Activated T-cell treated with anti-CD3 and anti-CD28 coated beads, Interleukin-2, amount 50 U/mL, for 4 hours (primary cell): ENCODE data around the gene KDELR3. TPM values are rescaled to one million over a fixed set of nuclear protein-coding genes. Genes with fewer than 3 reads are reported as not detected.

ENCODE experiments used
- ATAC-seq, 2 donors: fragments of 200-7000 bp; cut with Tn5 transposase; one replicate each; pipeline ENCODE4 v1.10.0; 2021
- DNase-seq: peaks from one replicate; pipeline ENCODE4 v3.0.0-alpha.2; 2020
- H3K27me3 Mint-ChIP-seq: one replicate; pipeline ENCODE4 v1.8.0; 2021; ENCODE audit warnings: low read depth, mixed read lengths
- H3K36me3 Mint-ChIP-seq: one replicate; pipeline ENCODE4 v1.8.0; 2022; ENCODE audit warnings: mixed read lengths; ENCODE audit not compliant: insufficient read depth
- H3K4me1 Mint-ChIP-seq: one replicate; pipeline ENCODE4 v1.8.0; 2021; ENCODE audit warnings: low read depth, mixed read lengths
- H3K4me3 Mint-ChIP-seq: one replicate; pipeline ENCODE4 v1.8.0; 2021; ENCODE audit warnings: mild to moderate bottlenecking, moderate library complexity, mixed read lengths
- H3K9me3 Mint-ChIP-seq: one replicate; pipeline ENCODE4 v1.8.0; 2021; ENCODE audit warnings: mixed read lengths
- total RNA-seq, 3 donors: library from RNA; stranded (reverse); gene quantifications; one replicate each; pipeline ENCODE4 v1.2.1, GENCODE V29; 2021

KDELR3 gene
- total RNA-seq, 3 donors from 2014 or later: 0.21 to 0.35 TPM; not detected in 1

GRCh38 chr22:38491707-38492348 is 23.9 kb downstream of the KDELR3 start:
- Mint-ChIP-seq H3K36me3 (peaks cover 61% of the 10 kb centered on the region), H3K4me3 (no peak overlapping the region), H3K9me3 (no peaks in the 10 kb centered on the region), H3K4me1 (peaks cover 48% of the 10 kb centered on the region), H3K27me3 (no peaks in the 10 kb centered on the region)
- ATAC-seq: no peak
- DNase-seq: no peak

- Mint-ChIP-seq H3K9me3 (no peaks in the 10 kb centered on the region), H3K4me1 (peaks cover 48% of the 10 kb centered on the region), H3K4me3 (no peak overlapping the region)
Observed at GRCh38 chr22:38494498-38494897, 26.6 kb downstream of the KDELR3 start.

GRCh38 chr22:38494939-38495338 is 27.0 kb downstream of the KDELR3 start:
- no peak for DNase-seq
- Mint-ChIP-seq H3K4me1 (peaks cover 45% of the 10 kb centered on the region), H3K36me3 (peaks cover 61% of the 10 kb centered on the region), H3K9me3 (no peaks in the 10 kb centered on the region), H3K4me3 (no peak overlapping the region), H3K27me3 (no peaks in the 10 kb centered on the region)
- no peak for ATAC-seq

More at GRCh38 chr22:38494498-38494897, 26.6 kb downstream of the KDELR3 start:
- DNase-seq (no peak), ATAC-seq (no peak)
- peaks cover 63% of the 10 kb centered on the region for H3K36me3 Mint-ChIP-seq
- H3K27me3 Mint-ChIP-seq: no peaks in the 10 kb centered on the region

GRCh38 chr22:38497869-38498268 is 30.0 kb downstream of the KDELR3 start:
- ATAC-seq (peak; percentile 73 to 78), DNase-seq (no peak)
- Mint-ChIP-seq H3K9me3 (no peaks in the 10 kb centered on the region), H3K36me3 (peaks cover 64% of the 10 kb centered on the region), H3K27me3 (no peaks in the 10 kb centered on the region), H3K4me1 (peaks cover 56% of the 10 kb centered on the region), H3K4me3 (no peak overlapping the region)

GRCh38 chr22:38501797-38502672 is 34.1 kb downstream of the KDELR3 start:
- no peak for ATAC-seq
- H3K27me3 Mint-ChIP-seq: no peaks in the 10 kb centered on the region
- peak overlapping the region; percentile 99 for H3K4me3 Mint-ChIP-seq
- H3K9me3 Mint-ChIP-seq: no peaks in the 10 kb centered on the region
- peaks cover 62% of the 10 kb centered on the region for H3K4me1 Mint-ChIP-seq
- peaks cover 59% of the 10 kb centered on the region for H3K36me3 Mint-ChIP-seq
- no peak for DNase-seq

- H3K27me3 Mint-ChIP-seq: no peaks in the 10 kb centered on the region
- H3K9me3 Mint-ChIP-seq: no peaks in the 10 kb centered on the region
- H3K4me3 Mint-ChIP-seq: peak overlapping the region; percentile 99
- ATAC-seq: no peak
- peaks cover 54% of the 10 kb centered on the region for H3K36me3 Mint-ChIP-seq
- no peak for DNase-seq
- peaks cover 61% of the 10 kb centered on the region for H3K4me1 Mint-ChIP-seq
Observed at GRCh38 chr22:38503021-38503420, 35.1 kb downstream of the KDELR3 start.

- H3K4me1 Mint-ChIP-seq: peaks cover 54% of the 10 kb centered on the region
- H3K36me3 Mint-ChIP-seq: peaks cover 40% of the 10 kb centered on the region
- no peaks in the 10 kb centered on the region for H3K27me3 Mint-ChIP-seq
- no peaks in the 10 kb centered on the region for H3K9me3 Mint-ChIP-seq
- ATAC-seq (no peak), DNase-seq (peak; percentile 41)
- peak overlapping the region; percentile 99 for H3K4me3 Mint-ChIP-seq
Observed at GRCh38 chr22:38504731-38505540, 37.0 kb downstream of the KDELR3 start.

GRCh38 chr22:38505541-38506117 is 37.7 kb downstream of the KDELR3 start:
- peak; percentile 34 to 40 for ATAC-seq
- peaks cover 38% of the 10 kb centered on the region for H3K36me3 Mint-ChIP-seq
- peaks cover 51% of the 10 kb centered on the region for H3K4me1 Mint-ChIP-seq
- DNase-seq: peak; percentile 47
- peak overlapping the region; percentile 99 for H3K4me3 Mint-ChIP-seq
- H3K9me3 Mint-ChIP-seq: no peaks in the 10 kb centered on the region
- no peaks in the 10 kb centered on the region for H3K27me3 Mint-ChIP-seq

- DNase-seq (peak; percentile 92), ATAC-seq (peak; percentile 85 to 89)
- H3K27me3 Mint-ChIP-seq: no peaks in the 10 kb centered on the region
- peaks cover 46% of the 10 kb centered on the region for H3K4me1 Mint-ChIP-seq
- H3K4me3 Mint-ChIP-seq: peak within 1 kb of the TSS; percentile 99
- peaks cover 32% of the 10 kb centered on the region for H3K36me3 Mint-ChIP-seq
- no peaks in the 10 kb centered on the region for H3K9me3 Mint-ChIP-seq
Observed at GRCh38 chr22:38506118-38506962, 38.4 kb downstream of the KDELR3 start, which contains the start of gene DDX17. Gene DDX17 (minus strand): TSS chr22:38506311.

- Mint-ChIP-seq H3K27me3 (no peaks in the 10 kb centered on the region), H3K4me1 (peaks cover 14% of the 10 kb centered on the region), H3K9me3 (no peaks in the 10 kb centered on the region), H3K36me3 (no peaks in the 10 kb centered on the region), H3K4me3 (no peak overlapping the region)
- ATAC-seq: no peak
- DNase-seq: no peak
Observed at GRCh38 chr22:38510416-38510970, 42.6 kb downstream of the KDELR3 start.

GRCh38 chr22:38513063-38513462 is 45.2 kb downstream of the KDELR3 start:
- no peaks in the 10 kb centered on the region for H3K27me3 Mint-ChIP-seq

GRCh38 chr22:38518620-38519019 is 50.7 kb downstream of the KDELR3 start:
- no peaks in the 10 kb centered on the region for H3K9me3 Mint-ChIP-seq
- H3K36me3 Mint-ChIP-seq: no peaks in the 10 kb centered on the region
- no peaks in the 10 kb centered on the region for H3K4me1 Mint-ChIP-seq
- no peaks in the 10 kb centered on the region for H3K27me3 Mint-ChIP-seq
- DNase-seq (no peak), ATAC-seq (no peak)
- no peak overlapping the region for H3K4me3 Mint-ChIP-seq

More at GRCh38 chr22:38513063-38513462, 45.2 kb downstream of the KDELR3 start:
- ATAC-seq: peak; percentile 67 to 69
- H3K4me3 Mint-ChIP-seq: no peak overlapping the region
- peak; percentile 20 for DNase-seq
- H3K4me1 Mint-ChIP-seq: peaks cover 4% of the 10 kb centered on the region
- H3K36me3 Mint-ChIP-seq: no peaks in the 10 kb centered on the region
- no peaks in the 10 kb centered on the region for H3K9me3 Mint-ChIP-seq
